Progenitor cell of endocrine pancreas (in vitro differentiated cells): ENCODE measurements around the gene LSM6. TPM values are rescaled to one million over a fixed set of nuclear protein-coding genes. Genes with fewer than 3 reads are reported as not detected.

Experiments
- DNase-seq: peaks from one replicate; pipeline ENCODE4 v3.0.0; 2021; ENCODE audit warnings: low spot score; ENCODE audit not compliant: unreplicated experiment
- H3K27ac Mint-ChIP-seq: 2 replicates; pipeline ENCODE4 v1.8.0; 2021; ENCODE audit warnings: mild to moderate bottlenecking, moderate library complexity, mixed read lengths
- H3K27me3 Mint-ChIP-seq: 2 replicates; pipeline ENCODE4 v1.8.0; 2021; ENCODE audit warnings: mixed read lengths
- H3K36me3 Mint-ChIP-seq: 2 replicates; pipeline ENCODE4 v1.8.0; 2022; ENCODE audit warnings: mixed read lengths; ENCODE audit not compliant: insufficient read depth
- H3K4me1 Mint-ChIP-seq: 2 replicates; pipeline ENCODE4 v1.8.0; 2021; ENCODE audit warnings: low read depth, mixed read lengths
- H3K4me3 Mint-ChIP-seq: 2 replicates; pipeline ENCODE4 v1.8.0; 2021; ENCODE audit warnings: low read depth, mild to moderate bottlenecking, moderate library complexity, mixed read lengths
- H3K9me3 Mint-ChIP-seq: 2 replicates; pipeline ENCODE4 v1.8.0; 2021; ENCODE audit warnings: low read depth, mixed read lengths
- CTCF ChIP-seq: fragments of 200-600 bp; sonication (generic); IDR thresholded peaks from one replicate; pipeline ENCODE4 v1.5.0; 2021; ENCODE audit warnings: antibody characterized with exemption, mild to moderate bottlenecking; ENCODE audit not compliant: unreplicated experiment
- total RNA-seq: library from RNA; stranded (reverse); gene quantifications from 2 replicates; pipeline ENCODE4 v1.2.1, GENCODE V29; 2021

LSM6 gene
- total RNA-seq, 1 donor from 2014 or later = 52.6 TPM

- Mint-ChIP-seq H3K27me3 (no peaks in the 10 kb centered on the region), H3K27ac (no peak overlapping the region), H3K9me3 (no peaks in the 10 kb centered on the region), H3K36me3 (no peaks in the 10 kb centered on the region), H3K4me1 (no peaks in the 10 kb centered on the region), H3K4me3 (no peak overlapping the region)
- no peak for TF ChIP-seq CTCF
- DNase-seq = no peak
Observed at GRCh38 chr4:146143888-146144287, 31.6 kb upstream of the LSM6 start.

- no peak for TF ChIP-seq CTCF
- no peaks in the 10 kb centered on the region for H3K36me3 Mint-ChIP-seq
- H3K9me3 Mint-ChIP-seq = no peaks in the 10 kb centered on the region
- no peaks in the 10 kb centered on the region for H3K27me3 Mint-ChIP-seq
- no peak overlapping the region for H3K27ac Mint-ChIP-seq
- no peaks in the 10 kb centered on the region for H3K4me1 Mint-ChIP-seq
- DNase-seq = no peak
- H3K4me3 Mint-ChIP-seq = no peak overlapping the region
Observed at GRCh38 chr4:146146918-146147317, 28.6 kb upstream of the LSM6 start.

- no peak for TF ChIP-seq CTCF
- Mint-ChIP-seq H3K9me3 (no peaks in the 10 kb centered on the region), H3K27me3 (no peaks in the 10 kb centered on the region), H3K27ac (no peak overlapping the region), H3K36me3 (no peaks in the 10 kb centered on the region), H3K4me3 (no peak overlapping the region), H3K4me1 (no peaks in the 10 kb centered on the region)
- DNase-seq = no peak
Observed at GRCh38 chr4:146148021-146148420, 27.5 kb upstream of the LSM6 start.

- no peaks in the 10 kb centered on the region for H3K9me3 Mint-ChIP-seq
- no peak for TF ChIP-seq CTCF
- H3K4me1 Mint-ChIP-seq = peaks cover 20% of the 10 kb centered on the region
- no peak overlapping the region for H3K27ac Mint-ChIP-seq
- no peaks in the 10 kb centered on the region for H3K36me3 Mint-ChIP-seq
- no peaks in the 10 kb centered on the region for H3K27me3 Mint-ChIP-seq
- H3K4me3 Mint-ChIP-seq = no peak overlapping the region
- no peak for DNase-seq
Observed at GRCh38 chr4:146154057-146154456, 21.5 kb upstream of the LSM6 start.

- H3K27me3 Mint-ChIP-seq = no peaks in the 10 kb centered on the region
- no peak overlapping the region for H3K4me3 Mint-ChIP-seq
- H3K4me1 Mint-ChIP-seq = peaks cover 20% of the 10 kb centered on the region
- no peaks in the 10 kb centered on the region for H3K9me3 Mint-ChIP-seq
- H3K36me3 Mint-ChIP-seq = no peaks in the 10 kb centered on the region
- no peak for DNase-seq
- no peak overlapping the region for H3K27ac Mint-ChIP-seq
- no peak for TF ChIP-seq CTCF
Observed at GRCh38 chr4:146155152-146155724, 20.3 kb upstream of the LSM6 start.
